ENCODE measurements around the gene SDHAF3. TPM values are rescaled to one million over a fixed set of nuclear protein-coding genes. Genes with fewer than 3 reads are reported as not detected.
A peak's percentile ranks its signal among the peaks of the same experiment; 100 is the strongest.

The SDHAF3 gene
- total RNA-seq, 1 experiment from 2014 or later, result 63.4 TPM

- H3K9me3 ChIP-seq (ENCODE audit: low read length), result no peaks in the 10 kb centered on the region
- no peaks in the 10 kb centered on the region for H3K4me1 ChIP-seq (ENCODE audit: low read length)
- no peaks in the 10 kb centered on the region for H4K20me1 ChIP-seq (ENCODE audit: insufficient read depth, low read depth, low read length)
- H3K9me2 ChIP-seq (replicated peaks; ENCODE audit: insufficient read depth, low read length), result no peaks in the 10 kb centered on the region
- H3K4me2 ChIP-seq (ENCODE audit: low read depth, low read length, poor library complexity, severe bottlenecking), result no peak overlapping the region
- H3K27ac ChIP-seq (ENCODE audit: low read length), result no peak overlapping the region
- no peaks in the 10 kb centered on the region for H3K79me2 ChIP-seq (ENCODE audit: low read length)
- no peaks in the 10 kb centered on the region for H3K36me3 ChIP-seq (ENCODE audit: insufficient read depth, low read length)
- H3K4me3 ChIP-seq (ENCODE audit: low read length), result no peak overlapping the region
- H2AFZ ChIP-seq (ENCODE audit: low read length), result no peak overlapping the region
- no peak overlapping the region for H3K9ac ChIP-seq (ENCODE audit: low read length)
- no peaks in the 10 kb centered on the region for H3K27me3 ChIP-seq (ENCODE audit: low read length)
- DNase-seq, result no peak
These were observed 27.7 kb upstream of the SDHAF3 start for GRCh38 chr7:97089771-97090170.

GRCh38 chr7:97090761-97091353 lies 26.6 kb upstream of the SDHAF3 start:
- Histone ChIP-seq H3K27ac (ENCODE audit: low read length) (no peak overlapping the region), H3K9me3 (ENCODE audit: low read length) (no peaks in the 10 kb centered on the region), H3K27me3 (ENCODE audit: low read length) (no peaks in the 10 kb centered on the region), H3K4me3 (ENCODE audit: low read length) (no peak overlapping the region), H3K9me2 (replicated peaks; ENCODE audit: insufficient read depth, low read length) (no peaks in the 10 kb centered on the region), H3K79me2 (ENCODE audit: low read length) (no peaks in the 10 kb centered on the region), H3K4me1 (ENCODE audit: low read length) (no peaks in the 10 kb centered on the region), H3K36me3 (ENCODE audit: insufficient read depth, low read length) (no peaks in the 10 kb centered on the region), H4K20me1 (ENCODE audit: insufficient read depth, low read depth, low read length) (no peaks in the 10 kb centered on the region), H3K9ac (ENCODE audit: low read length) (no peak overlapping the region), H3K4me2 (ENCODE audit: low read depth, low read length, poor library complexity, severe bottlenecking) (no peak overlapping the region), H2AFZ (ENCODE audit: low read length) (no peak overlapping the region)
- DNase-seq, result no peak

- H3K4me1 ChIP-seq (ENCODE audit: low read length), result no peaks in the 10 kb centered on the region
- H3K27me3 ChIP-seq (ENCODE audit: low read length), result no peaks in the 10 kb centered on the region
- H3K4me3 ChIP-seq (ENCODE audit: low read length), result no peak overlapping the region
- no peak overlapping the region for H3K4me2 ChIP-seq (ENCODE audit: low read depth, low read length, poor library complexity, severe bottlenecking)
- no peak for DNase-seq
- H3K9ac ChIP-seq (ENCODE audit: low read length), result no peak overlapping the region
- no peaks in the 10 kb centered on the region for H3K79me2 ChIP-seq (ENCODE audit: low read length)
- no peaks in the 10 kb centered on the region for H3K36me3 ChIP-seq (ENCODE audit: insufficient read depth, low read length)
- no peaks in the 10 kb centered on the region for H3K9me3 ChIP-seq (ENCODE audit: low read length)
- no peak overlapping the region for H2AFZ ChIP-seq (ENCODE audit: low read length)
- no peaks in the 10 kb centered on the region for H4K20me1 ChIP-seq (ENCODE audit: insufficient read depth, low read depth, low read length)
- H3K9me2 ChIP-seq (replicated peaks; ENCODE audit: insufficient read depth, low read length), result no peaks in the 10 kb centered on the region
- no peak overlapping the region for H3K27ac ChIP-seq (ENCODE audit: low read length)
These were observed 23.1 kb upstream of the SDHAF3 start for GRCh38 chr7:97094284-97094930.

- no peak overlapping the region for H3K9ac ChIP-seq (ENCODE audit: low read length)
- no peaks in the 10 kb centered on the region for H4K20me1 ChIP-seq (ENCODE audit: insufficient read depth, low read depth, low read length)
- no peaks in the 10 kb centered on the region for H3K4me1 ChIP-seq (ENCODE audit: low read length)
- no peaks in the 10 kb centered on the region for H3K36me3 ChIP-seq (ENCODE audit: insufficient read depth, low read length)
- no peak overlapping the region for H3K27ac ChIP-seq (ENCODE audit: low read length)
- no peak overlapping the region for H3K4me2 ChIP-seq (ENCODE audit: low read depth, low read length, poor library complexity, severe bottlenecking)
- H3K9me2 ChIP-seq (replicated peaks; ENCODE audit: insufficient read depth, low read length), result no peaks in the 10 kb centered on the region
- no peak overlapping the region for H3K4me3 ChIP-seq (ENCODE audit: low read length)
- no peaks in the 10 kb centered on the region for H3K79me2 ChIP-seq (ENCODE audit: low read length)
- H3K27me3 ChIP-seq (ENCODE audit: low read length), result no peaks in the 10 kb centered on the region
- H2AFZ ChIP-seq (ENCODE audit: low read length), result no peak overlapping the region
- DNase-seq, result no peak
- H3K9me3 ChIP-seq (ENCODE audit: low read length), result no peaks in the 10 kb centered on the region
These were observed 21.5 kb upstream of the SDHAF3 start for GRCh38 chr7:97096037-97096436.

GRCh38 chr7:97096661-97097060 lies 20.8 kb upstream of the SDHAF3 start:
- Histone ChIP-seq H3K4me3 (ENCODE audit: low read length) (no peak overlapping the region), H4K20me1 (ENCODE audit: insufficient read depth, low read depth, low read length) (no peaks in the 10 kb centered on the region), H2AFZ (ENCODE audit: low read length) (no peak overlapping the region), H3K27me3 (ENCODE audit: low read length) (no peaks in the 10 kb centered on the region), H3K9me3 (ENCODE audit: low read length) (no peaks in the 10 kb centered on the region), H3K27ac (ENCODE audit: low read length) (no peak overlapping the region), H3K4me2 (ENCODE audit: low read depth, low read length, poor library complexity, severe bottlenecking) (no peak overlapping the region), H3K9me2 (replicated peaks; ENCODE audit: insufficient read depth, low read length) (no peaks in the 10 kb centered on the region), H3K79me2 (ENCODE audit: low read length) (no peaks in the 10 kb centered on the region), H3K36me3 (ENCODE audit: insufficient read depth, low read length) (no peaks in the 10 kb centered on the region), H3K9ac (ENCODE audit: low read length) (no peak overlapping the region), H3K4me1 (ENCODE audit: low read length) (no peaks in the 10 kb centered on the region)
- DNase-seq, result no peak

- H3K79me2 ChIP-seq (ENCODE audit: low read length), result no peaks in the 10 kb centered on the region
- H4K20me1 ChIP-seq (ENCODE audit: insufficient read depth, low read depth, low read length), result no peaks in the 10 kb centered on the region
- peaks cover 6% of the 10 kb centered on the region; the same call in 1 of the 2 replicates for H3K9me3 ChIP-seq (ENCODE audit: low read length)
- H3K27me3 ChIP-seq (ENCODE audit: low read length), result 0 out of 2 replicates have a peak, but pooled peaks cover 2% of the 10 kb centered on the region
- no peak overlapping the region; the same call in 1 of the 2 replicates for H2AFZ ChIP-seq (ENCODE audit: low read length)
- no peak overlapping the region for H3K27ac ChIP-seq (ENCODE audit: low read length)
- no peaks in the 10 kb centered on the region for H3K36me3 ChIP-seq (ENCODE audit: insufficient read depth, low read length)
- H3K9me2 ChIP-seq (replicated peaks; ENCODE audit: insufficient read depth, low read length), result no peaks in the 10 kb centered on the region
- H3K9ac ChIP-seq (ENCODE audit: low read length), result no peak overlapping the region
- peak; percentile 90 for DNase-seq
- H3K4me2 ChIP-seq (ENCODE audit: low read depth, low read length, poor library complexity, severe bottlenecking), result no peak overlapping the region
- no peak overlapping the region for H3K4me3 ChIP-seq (ENCODE audit: low read length)
- H3K4me1 ChIP-seq (ENCODE audit: low read length), result no peaks in the 10 kb centered on the region
These were observed 12.7 kb upstream of the SDHAF3 start for GRCh38 chr7:97104719-97105238.

GRCh38 chr7:97107192-97107800 lies 10.2 kb upstream of the SDHAF3 start:
- H3K4me1 ChIP-seq (ENCODE audit: low read length), result no peaks in the 10 kb centered on the region
- H3K9me2 ChIP-seq (replicated peaks; ENCODE audit: insufficient read depth, low read length), result no peaks in the 10 kb centered on the region
- peaks cover 6% of the 10 kb centered on the region; the same call in 1 of the 2 replicates for H3K9me3 ChIP-seq (ENCODE audit: low read length)
- no peak overlapping the region for H3K4me2 ChIP-seq (ENCODE audit: low read depth, low read length, poor library complexity, severe bottlenecking)
- no peak overlapping the region for H2AFZ ChIP-seq (ENCODE audit: low read length)
- no peaks in the 10 kb centered on the region for H3K79me2 ChIP-seq (ENCODE audit: low read length)
- H4K20me1 ChIP-seq (ENCODE audit: insufficient read depth, low read depth, low read length), result no peaks in the 10 kb centered on the region
- no peak overlapping the region for H3K9ac ChIP-seq (ENCODE audit: low read length)
- no peak for DNase-seq
- H3K27ac ChIP-seq (ENCODE audit: low read length), result no peak overlapping the region
- H3K36me3 ChIP-seq (ENCODE audit: insufficient read depth, low read length), result no peaks in the 10 kb centered on the region
- H3K4me3 ChIP-seq (ENCODE audit: low read length), result no peak overlapping the region
- H3K27me3 ChIP-seq (ENCODE audit: low read length), result 0 out of 2 replicates have a peak, but pooled peaks cover 2% of the 10 kb centered on the region

- Histone ChIP-seq H3K9me2 (replicated peaks; ENCODE audit: insufficient read depth, low read length) (no peaks in the 10 kb centered on the region), H2AFZ (ENCODE audit: low read length) (0 out of 2 replicates have a peak overlapping the region, but pooled peaks have one; percentile 34), H3K9ac (ENCODE audit: low read length) (no peak overlapping the region), H3K4me3 (ENCODE audit: low read length) (peak overlapping the region; percentile 54; the same call in 1 of the 2 replicates), H4K20me1 (ENCODE audit: insufficient read depth, low read depth, low read length) (no peaks in the 10 kb centered on the region), H3K4me2 (ENCODE audit: low read depth, low read length, poor library complexity, severe bottlenecking) (peak overlapping the region; percentile 46), H3K9me3 (ENCODE audit: low read length) (no peaks in the 10 kb centered on the region), H3K27ac (ENCODE audit: low read length) (peak overlapping the region; percentile 59), H3K27me3 (ENCODE audit: low read length) (no peaks in the 10 kb centered on the region), H3K79me2 (ENCODE audit: low read length) (peaks cover 37% of the 10 kb centered on the region), H3K36me3 (ENCODE audit: insufficient read depth, low read length) (peaks cover 20% of the 10 kb centered on the region), H3K4me1 (ENCODE audit: low read length) (peaks cover 26% of the 10 kb centered on the region)
- DNase-seq, result peak; percentile 82
These were observed 1.2 kb upstream of the SDHAF3 start for GRCh38 chr7:97116308-97116707.

Data from Karpas-422 (cell line).